Chondrocyte (in vitro differentiated cells): ENCODE measurements around the gene CREB3. TPM values are rescaled to one million over a fixed set of nuclear protein-coding genes. Genes with fewer than 3 reads are reported as not detected.

Experiments
- DNase-seq: peaks from one replicate; pipeline ENCODE4 v3.0.0; 2021; ENCODE audit warnings: mixed read lengths, low spot score
- H3K27ac Mint-ChIP-seq: one replicate; pipeline ENCODE4 v1.8.0; 2021; ENCODE audit warnings: mild to moderate bottlenecking, moderate library complexity, mixed read lengths; ENCODE audit not compliant: unreplicated experiment
- H3K27me3 Mint-ChIP-seq: 2 replicates; pipeline ENCODE4 v1.8.0; 2021; ENCODE audit warnings: low read depth, mixed read lengths
- H3K36me3 Mint-ChIP-seq: 2 replicates; pipeline ENCODE4 v1.8.0; 2021; ENCODE audit warnings: low read depth, mixed read lengths
- H3K4me1 Mint-ChIP-seq: 2 replicates; pipeline ENCODE4 v1.8.0; 2021; ENCODE audit warnings: low read depth, mild to moderate bottlenecking, mixed read lengths
- H3K4me3 Mint-ChIP-seq: one replicate; pipeline ENCODE4 v1.8.0; 2021; ENCODE audit warnings: mild to moderate bottlenecking, moderate library complexity, mixed read lengths; ENCODE audit not compliant: unreplicated experiment
- H3K9me3 Mint-ChIP-seq: 2 replicates; pipeline ENCODE4 v1.8.0; 2021; ENCODE audit warnings: low read depth, mixed read lengths
- total RNA-seq: library from RNA; stranded (reverse); gene quantifications from 3 replicates; pipeline ENCODE4 v1.2.1, GENCODE V29; 2021
- TF ChIP-seq, protein P1 (sequence below): fragments of 200-600 bp; sonication (generic); IDR thresholded peaks from 2 replicates; pipeline ENCODE4 v1.5.0; 2021; ENCODE audit warnings: antibody characterized with exemption, mild to moderate bottlenecking, moderate library complexity

CREB3 gene
- total RNA-seq, 1 donor from 2014 or later: 56.7 TPM

DNA sequence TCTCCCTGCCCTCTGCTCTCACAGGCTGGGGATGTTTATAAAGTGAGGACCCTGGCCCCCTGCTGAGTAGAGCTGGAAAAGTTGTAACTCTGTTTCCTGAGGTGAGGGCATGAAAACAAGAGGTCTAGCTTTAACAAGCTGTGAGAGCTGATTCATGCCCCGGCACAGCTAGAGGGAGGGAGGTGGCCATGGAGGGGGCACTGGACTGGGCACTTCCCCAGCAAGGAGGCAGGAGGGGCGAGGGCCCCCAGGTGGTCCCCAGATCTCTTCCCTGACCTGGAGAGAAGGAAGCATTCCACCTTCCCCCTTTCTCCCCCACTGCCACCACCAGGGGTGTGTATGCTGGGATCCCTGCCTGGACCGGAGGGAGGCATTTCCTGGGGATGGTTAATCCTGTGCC, 21.8 kb downstream of the CREB3 start, which contains the start of gene MSMP:
MSMP (minus strand) TSS at position 13 of the 400 bp plus-strand sequence. CDS start 147 bp downstream, outside the sequence.
- TF ChIP-seq, protein P1, sequence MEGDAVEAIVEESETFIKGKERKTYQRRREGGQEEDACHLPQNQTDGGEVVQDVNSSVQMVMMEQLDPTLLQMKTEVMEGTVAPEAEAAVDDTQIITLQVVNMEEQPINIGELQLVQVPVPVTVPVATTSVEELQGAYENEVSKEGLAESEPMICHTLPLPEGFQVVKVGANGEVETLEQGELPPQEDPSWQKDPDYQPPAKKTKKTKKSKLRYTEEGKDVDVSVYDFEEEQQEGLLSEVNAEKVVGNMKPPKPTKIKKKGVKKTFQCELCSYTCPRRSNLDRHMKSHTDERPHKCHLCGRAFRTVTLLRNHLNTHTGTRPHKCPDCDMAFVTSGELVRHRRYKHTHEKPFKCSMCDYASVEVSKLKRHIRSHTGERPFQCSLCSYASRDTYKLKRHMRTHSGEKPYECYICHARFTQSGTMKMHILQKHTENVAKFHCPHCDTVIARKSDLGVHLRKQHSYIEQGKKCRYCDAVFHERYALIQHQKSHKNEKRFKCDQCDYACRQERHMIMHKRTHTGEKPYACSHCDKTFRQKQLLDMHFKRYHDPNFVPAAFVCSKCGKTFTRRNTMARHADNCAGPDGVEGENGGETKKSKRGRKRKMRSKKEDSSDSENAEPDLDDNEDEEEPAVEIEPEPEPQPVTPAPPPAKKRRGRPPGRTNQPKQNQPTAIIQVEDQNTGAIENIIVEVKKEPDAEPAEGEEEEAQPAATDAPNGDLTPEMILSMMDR: no peak
- Mint-ChIP-seq H3K9me3 (no peaks in the 10 kb centered on the region), H3K4me3 (no peak within 1 kb of the TSS), H3K27ac (peak within 1 kb of the TSS; percentile 49), H3K36me3 (peaks cover 26% of the 10 kb centered on the region), H3K4me1 (peaks cover 45% of the 10 kb centered on the region), H3K27me3 (no peaks in the 10 kb centered on the region)
- no peak for DNase-seq

DNA sequence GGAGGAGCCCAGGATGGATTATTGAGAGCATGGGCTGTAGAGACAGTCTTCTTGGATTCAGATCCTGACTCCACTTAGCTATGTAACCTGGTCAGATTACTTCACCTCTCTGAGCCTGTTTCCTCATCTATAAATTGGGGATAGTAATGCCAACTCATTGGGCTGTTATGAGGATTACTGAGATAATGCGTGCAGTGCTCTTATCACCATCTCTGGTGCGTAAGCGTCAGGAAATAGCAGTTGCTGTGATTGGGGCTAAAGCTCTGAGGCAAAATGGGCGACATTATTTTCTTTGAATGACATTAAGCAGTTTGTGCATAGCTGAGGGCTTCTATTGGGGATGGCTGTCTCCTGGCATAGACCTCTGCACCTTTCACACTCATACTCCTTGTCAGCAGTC, 22.6 kb downstream of the CREB3 start:
- TF ChIP-seq, protein P1: no peak
- no peaks in the 10 kb centered on the region for H3K9me3 Mint-ChIP-seq
- H3K27ac Mint-ChIP-seq: no peak overlapping the region
- H3K4me1 Mint-ChIP-seq: peaks cover 45% of the 10 kb centered on the region
- peaks cover 26% of the 10 kb centered on the region for H3K36me3 Mint-ChIP-seq
- no peak overlapping the region for H3K4me3 Mint-ChIP-seq
- DNase-seq: no peak
- H3K27me3 Mint-ChIP-seq: no peaks in the 10 kb centered on the region

DNA sequence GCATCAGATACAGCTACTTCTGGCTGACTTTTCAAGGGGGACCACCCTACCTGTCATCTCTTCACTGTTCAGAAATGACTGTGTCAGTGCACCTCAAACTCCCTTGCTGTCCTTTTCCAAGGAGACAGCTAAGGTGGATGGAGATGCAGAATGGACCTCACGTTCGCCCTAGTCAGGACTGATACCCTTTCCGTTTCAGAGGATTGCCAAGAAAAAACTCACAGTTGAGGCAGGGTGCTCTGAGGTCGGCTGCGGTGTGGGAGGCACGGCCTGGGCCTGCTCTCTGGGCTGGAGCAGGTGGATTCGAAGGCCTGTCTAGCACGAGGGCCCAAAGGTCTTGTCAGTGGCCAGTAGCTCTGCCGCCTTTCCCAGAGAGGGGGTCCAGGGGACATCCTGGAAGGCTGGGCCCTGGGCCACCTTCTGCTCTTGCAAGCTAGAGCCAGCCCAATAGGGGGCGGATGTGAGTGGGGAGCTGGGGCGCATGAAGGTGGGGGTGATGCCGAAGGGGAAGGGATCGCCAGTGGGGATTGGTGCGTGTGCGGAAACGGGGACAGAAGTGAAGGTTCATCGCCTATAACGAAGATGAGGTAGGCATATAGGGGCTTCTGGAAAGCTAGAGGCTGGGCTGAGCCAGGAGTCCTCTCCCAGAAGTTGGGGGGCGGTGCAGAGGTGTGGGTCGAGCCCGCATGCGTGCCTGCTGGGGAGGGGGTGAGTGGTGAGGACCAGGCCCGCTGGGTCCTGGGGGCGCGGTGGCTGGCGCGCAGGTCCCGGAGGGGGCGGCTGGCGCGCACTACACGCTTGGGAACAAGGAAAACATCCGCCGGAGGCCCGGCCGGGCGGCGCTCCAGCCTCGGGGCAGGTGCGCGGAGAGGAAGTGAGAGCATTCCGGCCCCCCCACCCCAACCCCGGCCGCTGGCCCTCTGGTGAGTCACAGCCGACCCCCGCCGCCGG, 24.1 kb downstream of the CREB3 start:
- no peak for DNase-seq
- TF ChIP-seq, protein P1: peak; percentile 72
- Mint-ChIP-seq H3K27ac (no peak overlapping the region), H3K4me1 (peaks cover 54% of the 10 kb centered on the region), H3K4me3 (peak overlapping the region; percentile 52), H3K36me3 (peaks cover 21% of the 10 kb centered on the region), H3K27me3 (no peaks in the 10 kb centered on the region), H3K9me3 (no peaks in the 10 kb centered on the region)

DNA sequence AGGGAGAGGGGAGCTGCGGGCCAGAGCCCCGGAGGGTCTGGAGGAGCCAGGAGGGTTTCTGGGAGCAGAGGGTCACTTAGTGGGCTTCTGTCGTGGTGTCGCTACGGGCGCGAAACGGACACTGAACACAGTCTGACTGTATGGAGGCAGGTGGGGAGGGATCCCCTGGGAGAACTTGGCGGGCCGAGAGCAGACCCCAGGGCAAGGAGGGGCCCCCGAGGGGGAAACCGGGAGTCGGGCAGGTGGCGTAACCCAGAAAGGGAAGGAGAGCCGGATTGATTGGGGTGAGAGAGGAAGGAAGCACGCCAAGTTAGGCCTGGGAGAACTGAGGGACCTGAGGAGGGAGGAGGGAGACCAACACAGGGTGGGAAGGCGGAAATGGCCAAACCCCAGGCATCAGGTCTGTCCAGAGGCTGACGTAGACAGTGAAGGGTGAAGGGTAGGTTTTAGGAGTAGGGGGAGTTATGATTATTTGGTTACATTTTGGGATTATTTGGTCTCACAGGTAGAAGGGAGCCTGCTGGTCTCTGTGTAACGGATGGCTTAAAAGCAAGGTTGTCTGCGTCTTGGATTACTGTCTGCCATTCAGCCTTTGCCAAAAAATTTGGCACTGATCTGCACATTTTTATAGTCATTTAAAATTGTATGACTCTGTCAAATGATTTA, 24.9 kb downstream of the CREB3 start:
- Mint-ChIP-seq H3K27ac (peak overlapping the region; percentile 76), H3K4me1 (peaks cover 54% of the 10 kb centered on the region), H3K36me3 (peaks cover 14% of the 10 kb centered on the region), H3K9me3 (no peaks in the 10 kb centered on the region), H3K4me3 (peak overlapping the region; percentile 53), H3K27me3 (no peaks in the 10 kb centered on the region)
- TF ChIP-seq, protein P1: no peak
- DNase-seq: no peak

DNA sequence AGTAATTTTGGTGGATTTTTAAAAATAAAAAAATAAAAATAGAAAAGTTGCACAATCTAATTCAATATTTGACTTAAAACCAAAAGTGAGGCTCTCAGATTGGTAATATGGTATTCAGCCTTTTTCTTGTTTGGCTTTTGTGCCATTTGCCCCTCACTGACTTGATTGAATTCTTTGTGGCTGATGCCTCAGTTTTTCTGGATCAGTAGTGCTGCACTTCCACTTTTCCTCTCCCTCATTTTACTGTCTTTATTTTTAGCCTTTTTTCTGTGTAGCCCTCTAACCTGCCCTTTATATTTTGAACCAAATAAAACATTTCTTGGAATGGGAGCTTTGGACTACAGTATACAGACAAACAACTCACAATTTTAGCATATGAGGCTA, 25.4 kb downstream of the CREB3 start:
- peaks cover 10% of the 10 kb centered on the region for H3K36me3 Mint-ChIP-seq
- DNase-seq: no peak
- H3K9me3 Mint-ChIP-seq: no peaks in the 10 kb centered on the region
- peaks cover 54% of the 10 kb centered on the region for H3K4me1 Mint-ChIP-seq
- H3K27ac Mint-ChIP-seq: no peak overlapping the region
- no peak overlapping the region for H3K4me3 Mint-ChIP-seq
- no peaks in the 10 kb centered on the region for H3K27me3 Mint-ChIP-seq
- TF ChIP-seq, protein P1: no peak
